ENCODE data around the gene OR52B6. TPM values are rescaled to one million over a fixed set of nuclear protein-coding genes. Genes with fewer than 3 reads are reported as not detected.

OR52B6 gene
- total RNA-seq, 2 donors from 2014 or later = not detected

DNA sequence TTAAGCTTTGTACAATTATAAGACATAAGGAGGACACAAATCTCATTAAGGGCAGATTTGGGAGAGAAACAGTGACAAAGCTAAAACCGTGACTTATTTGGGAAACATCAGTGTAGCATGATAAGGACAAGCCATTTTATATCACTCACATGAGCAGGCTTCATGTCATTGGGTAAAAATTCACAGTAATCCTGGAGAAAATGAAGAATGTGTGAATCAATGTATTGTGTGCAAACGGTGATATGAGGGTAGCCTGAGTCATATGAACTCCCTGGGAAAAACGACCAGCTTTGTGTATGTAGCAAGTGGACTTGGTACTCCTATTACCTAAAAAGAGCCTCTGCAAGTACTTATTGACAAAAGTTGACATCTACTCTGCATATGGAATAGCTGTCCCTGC lies 38.1 kb downstream of the OR52B6 start:
- Histone ChIP-seq H3K36me3 (replicated peaks in 1 of 2; ENCODE audit: insufficient read depth in 1 of 2, low read depth in 2 of 2) (no peaks in the 10 kb centered on the region), H3K27ac (no peak overlapping the region), H3K27me3 (no peaks in the 10 kb centered on the region), H3K9me3 (no peaks in the 10 kb centered on the region), H3K4me1 (peaks cover 12% of the 10 kb centered on the region), H3K4me3 (no peak overlapping the region)
- 53 to 55% methylated on average over 3 of the region's 3 CpGs for WGBS, 2 donors
- no peak for DNase-seq
- no peak for ATAC-seq
- TF ChIP-seq, protein P1, sequence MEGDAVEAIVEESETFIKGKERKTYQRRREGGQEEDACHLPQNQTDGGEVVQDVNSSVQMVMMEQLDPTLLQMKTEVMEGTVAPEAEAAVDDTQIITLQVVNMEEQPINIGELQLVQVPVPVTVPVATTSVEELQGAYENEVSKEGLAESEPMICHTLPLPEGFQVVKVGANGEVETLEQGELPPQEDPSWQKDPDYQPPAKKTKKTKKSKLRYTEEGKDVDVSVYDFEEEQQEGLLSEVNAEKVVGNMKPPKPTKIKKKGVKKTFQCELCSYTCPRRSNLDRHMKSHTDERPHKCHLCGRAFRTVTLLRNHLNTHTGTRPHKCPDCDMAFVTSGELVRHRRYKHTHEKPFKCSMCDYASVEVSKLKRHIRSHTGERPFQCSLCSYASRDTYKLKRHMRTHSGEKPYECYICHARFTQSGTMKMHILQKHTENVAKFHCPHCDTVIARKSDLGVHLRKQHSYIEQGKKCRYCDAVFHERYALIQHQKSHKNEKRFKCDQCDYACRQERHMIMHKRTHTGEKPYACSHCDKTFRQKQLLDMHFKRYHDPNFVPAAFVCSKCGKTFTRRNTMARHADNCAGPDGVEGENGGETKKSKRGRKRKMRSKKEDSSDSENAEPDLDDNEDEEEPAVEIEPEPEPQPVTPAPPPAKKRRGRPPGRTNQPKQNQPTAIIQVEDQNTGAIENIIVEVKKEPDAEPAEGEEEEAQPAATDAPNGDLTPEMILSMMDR (IDR thresholded peaks at IDR 0.05) = no peak
- no peak for TF ChIP-seq POLR2A (IDR thresholded peaks at IDR 0.05)
- intact Hi-C loops (cut with DNase I) = no loop called here

DNA sequence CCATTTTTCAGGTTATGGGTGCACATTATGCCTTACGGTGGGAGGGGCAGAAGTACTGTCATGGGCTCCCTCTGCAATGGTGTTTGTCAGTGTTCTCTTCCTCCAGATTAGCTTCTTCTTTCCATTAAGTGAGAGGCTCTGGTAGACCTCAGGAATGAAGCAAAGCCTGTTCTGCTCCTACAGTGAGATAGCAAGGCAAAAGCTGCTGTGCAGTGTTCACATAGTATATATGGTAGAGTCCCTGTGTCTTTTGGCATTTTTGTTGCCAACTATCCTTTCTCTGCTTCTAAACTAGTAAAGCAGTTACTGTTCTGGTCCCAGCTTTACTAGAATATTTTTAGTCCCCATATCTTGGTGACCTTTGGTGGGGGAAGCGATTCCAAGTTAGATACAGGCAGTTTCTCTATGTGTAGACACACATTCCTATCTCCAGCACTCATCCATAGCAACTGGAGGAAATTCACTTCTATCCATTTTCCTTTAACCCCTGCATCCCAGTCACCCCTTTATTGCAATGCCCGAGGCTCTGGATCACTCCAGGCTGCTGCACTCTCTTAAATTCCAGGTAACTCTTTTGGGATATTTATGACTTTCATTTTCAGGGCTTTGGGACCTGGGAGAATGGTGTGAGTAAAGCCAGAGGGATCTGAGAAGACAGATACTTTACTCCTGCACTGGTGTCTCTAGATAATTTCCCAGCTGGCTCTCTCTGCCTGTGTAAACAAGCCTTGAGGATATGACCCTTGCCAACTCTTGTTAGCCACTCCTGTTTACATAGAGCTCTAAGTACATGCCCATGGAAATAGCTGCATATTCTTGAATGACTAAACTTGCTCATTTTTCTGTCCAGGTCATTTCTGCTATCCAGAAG lies 40.2 kb downstream of the OR52B6 start:
- peak in 2 of 4 donors; percentile 12 to 34 for DNase-seq
- Histone ChIP-seq H3K27ac (no peak overlapping the region), H3K4me3 (no peak overlapping the region)

DNA sequence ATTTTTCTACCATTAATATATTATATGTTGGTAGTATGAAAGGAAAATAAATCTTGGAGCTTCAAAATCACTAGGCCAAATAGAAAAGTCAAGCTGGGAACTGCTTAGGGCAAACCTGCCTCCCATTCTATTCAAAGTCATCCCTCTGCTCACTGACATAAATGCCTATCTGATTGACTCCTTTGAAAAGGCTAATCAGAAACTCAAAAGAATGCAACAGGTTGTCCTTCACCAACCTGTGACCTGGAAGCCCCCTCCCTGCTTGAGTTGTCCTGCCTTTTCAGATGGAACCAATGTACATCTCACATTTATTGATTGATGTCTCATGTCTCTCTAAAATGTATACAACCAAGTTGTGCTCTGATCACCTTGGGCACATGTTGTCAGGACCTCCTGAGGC lies 40.9 kb downstream of the OR52B6 start:
- H3K27ac ChIP-seq = no peak overlapping the region
- intact Hi-C loops (cut with DNase I) = no loop called here

More for the DNA sequence above, 40.2 kb downstream of the OR52B6 start:
- H3K4me1 ChIP-seq = peaks cover 27% of the 10 kb centered on the region
- H3K27me3 ChIP-seq = no peaks in the 10 kb centered on the region
- TF ChIP-seq POLR2A (IDR thresholded peaks at IDR 0.05) = no peak
- TF ChIP-seq, protein P1 (IDR thresholded peaks at IDR 0.05) = no peak
- intact Hi-C loops (cut with DNase I) = no loop called here
- ATAC-seq = peak; percentile 43
- H3K36me3 ChIP-seq (replicated peaks in 1 of 2; ENCODE audit: insufficient read depth in 1 of 2, low read depth in 2 of 2) = no peaks in the 10 kb centered on the region
- no peaks in the 10 kb centered on the region for H3K9me3 ChIP-seq
- WGBS, 2 donors = 25 to 38% methylated on average over 3 of the region's 3 CpGs

GRCh38 chr11:5622802-5623201 lies 42.1 kb downstream of the OR52B6 start:
- Histone ChIP-seq H3K4me3 (no peak overlapping the region), H3K27ac (no peak overlapping the region), H3K4me1 (peaks cover 29% of the 10 kb centered on the region), H3K9me3 (no peaks in the 10 kb centered on the region), H3K27me3 (no peaks in the 10 kb centered on the region), H3K36me3 (replicated peaks in 1 of 2; ENCODE audit: insufficient read depth in 1 of 2, low read depth in 2 of 2) (no peaks in the 10 kb centered on the region)
- no peak for ATAC-seq
- TF ChIP-seq, protein P1 (IDR thresholded peaks at IDR 0.05) = no peak
- no peak for TF ChIP-seq POLR2A (IDR thresholded peaks at IDR 0.05)
- DNase-seq = no peak
- intact Hi-C loops (cut with DNase I) = no loop called here
- WGBS, 2 donors = 77 to 82% methylated on average over 3 of the region's 3 CpGs

More for the DNA sequence above, 40.9 kb downstream of the OR52B6 start:
- Histone ChIP-seq H3K36me3 (replicated peaks in 1 of 2; ENCODE audit: insufficient read depth in 1 of 2, low read depth in 2 of 2) (no peaks in the 10 kb centered on the region), H3K27me3 (no peaks in the 10 kb centered on the region), H3K4me3 (no peak overlapping the region), H3K9me3 (no peaks in the 10 kb centered on the region), H3K4me1 (peaks cover 29% of the 10 kb centered on the region)
- DNase-seq = no peak
- no peak for TF ChIP-seq POLR2A (IDR thresholded peaks at IDR 0.05)
- TF ChIP-seq, protein P1 (IDR thresholded peaks at IDR 0.05) = no peak
- no peak for ATAC-seq

All from body of pancreas (tissue), 4 donors.